ENCODE results near the gene HTR6. TPM values are rescaled to one million over a fixed set of nuclear protein-coding genes. Genes with fewer than 3 reads are reported as not detected.

HTR6 gene
- total RNA-seq, 2 experiments from 2014 or later, result not detected

DNA sequence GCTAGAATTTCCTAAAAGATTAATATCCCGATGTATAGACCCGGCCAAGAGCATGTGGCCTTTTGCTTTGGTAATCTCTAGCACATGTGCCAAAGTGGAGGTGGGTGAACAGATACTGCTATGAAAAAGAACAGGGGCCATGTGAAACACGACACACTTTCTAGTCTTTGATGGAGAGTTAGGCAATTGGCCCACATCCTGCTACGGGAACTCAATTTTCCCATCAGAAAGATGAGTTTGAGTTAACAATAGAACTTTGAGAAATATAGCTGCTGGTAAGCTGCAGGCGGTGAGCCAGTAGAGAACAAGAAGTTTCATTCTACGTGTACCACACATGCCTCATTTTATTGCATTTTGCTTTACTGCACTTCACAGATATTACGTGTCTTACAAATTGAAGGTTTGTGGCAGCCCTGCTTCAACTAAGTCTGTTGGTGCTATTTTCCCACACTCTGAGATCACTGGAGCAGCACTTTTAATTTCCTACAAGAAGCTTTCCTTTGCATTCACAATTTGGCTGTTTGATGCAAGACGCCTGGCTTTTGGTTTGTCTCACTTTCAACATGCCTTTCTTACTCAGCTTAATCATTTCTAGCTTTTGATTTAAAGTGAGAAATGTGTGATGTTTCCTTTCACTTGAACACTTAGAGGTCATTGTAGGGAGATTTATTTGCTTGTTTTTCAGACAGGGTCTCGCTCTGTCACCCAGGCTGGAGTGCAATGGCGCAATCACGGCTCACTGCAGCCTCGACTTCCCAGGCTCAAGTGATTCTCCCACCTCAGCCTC, 46.3 kb downstream of the HTR6 start:
- DNase-seq (ENCODE audit: low spot score), result no peak
- H2AFZ ChIP-seq (ENCODE audit: low read length), result no peak overlapping the region
- TF ChIP-seq, protein P1, sequence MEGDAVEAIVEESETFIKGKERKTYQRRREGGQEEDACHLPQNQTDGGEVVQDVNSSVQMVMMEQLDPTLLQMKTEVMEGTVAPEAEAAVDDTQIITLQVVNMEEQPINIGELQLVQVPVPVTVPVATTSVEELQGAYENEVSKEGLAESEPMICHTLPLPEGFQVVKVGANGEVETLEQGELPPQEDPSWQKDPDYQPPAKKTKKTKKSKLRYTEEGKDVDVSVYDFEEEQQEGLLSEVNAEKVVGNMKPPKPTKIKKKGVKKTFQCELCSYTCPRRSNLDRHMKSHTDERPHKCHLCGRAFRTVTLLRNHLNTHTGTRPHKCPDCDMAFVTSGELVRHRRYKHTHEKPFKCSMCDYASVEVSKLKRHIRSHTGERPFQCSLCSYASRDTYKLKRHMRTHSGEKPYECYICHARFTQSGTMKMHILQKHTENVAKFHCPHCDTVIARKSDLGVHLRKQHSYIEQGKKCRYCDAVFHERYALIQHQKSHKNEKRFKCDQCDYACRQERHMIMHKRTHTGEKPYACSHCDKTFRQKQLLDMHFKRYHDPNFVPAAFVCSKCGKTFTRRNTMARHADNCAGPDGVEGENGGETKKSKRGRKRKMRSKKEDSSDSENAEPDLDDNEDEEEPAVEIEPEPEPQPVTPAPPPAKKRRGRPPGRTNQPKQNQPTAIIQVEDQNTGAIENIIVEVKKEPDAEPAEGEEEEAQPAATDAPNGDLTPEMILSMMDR (conservative IDR thresholded peaks at IDR 0.05; ENCODE audit: low read length), result no peak
- TF ChIP-seq EZH2phosphoT487 (IDR thresholded peaks at IDR 0.05; ENCODE audit: borderline replicate concordance, low read depth, low read length), result no peak
- no peaks in the 10 kb centered on the region for H3K9me2 ChIP-seq (ENCODE audit: insufficient read depth, low read length)
- intact Hi-C loops (cut with micrococcal nuclease; ENCODE audit: unreplicated experiment), result no loop called here
- no peak overlapping the region for H3K4me3 ChIP-seq (ENCODE audit: low read depth, low read length, poor library complexity, severe bottlenecking)
- H3K36me3 ChIP-seq (ENCODE audit: insufficient read depth, low read length), result no peaks in the 10 kb centered on the region
- H3K79me2 ChIP-seq (ENCODE audit: insufficient read depth, low read depth, low read length), result no peaks in the 10 kb centered on the region
- no peak overlapping the region for H3K27ac ChIP-seq (ENCODE audit: low read depth, low read length, poor library complexity, severe bottlenecking)
- CTCF ChIA-PET (ENCODE audit: unreplicated experiment), result no interaction called here
- no peaks in the 10 kb centered on the region for H3K4me1 ChIP-seq (ENCODE audit: insufficient read depth, low read length, poor library complexity, severe bottlenecking)
- H3K4me2 ChIP-seq (ENCODE audit: low read length), result no peak overlapping the region
- POLR2A ChIA-PET, result no interaction called here
- H3K9me3 ChIP-seq (ENCODE audit: low read length), result no peaks in the 10 kb centered on the region
- no TSS peak for BruUV-seq (replicated peaks)
- H4K20me1 ChIP-seq (ENCODE audit: insufficient read depth, low read length), result no peaks in the 10 kb centered on the region

DNA sequence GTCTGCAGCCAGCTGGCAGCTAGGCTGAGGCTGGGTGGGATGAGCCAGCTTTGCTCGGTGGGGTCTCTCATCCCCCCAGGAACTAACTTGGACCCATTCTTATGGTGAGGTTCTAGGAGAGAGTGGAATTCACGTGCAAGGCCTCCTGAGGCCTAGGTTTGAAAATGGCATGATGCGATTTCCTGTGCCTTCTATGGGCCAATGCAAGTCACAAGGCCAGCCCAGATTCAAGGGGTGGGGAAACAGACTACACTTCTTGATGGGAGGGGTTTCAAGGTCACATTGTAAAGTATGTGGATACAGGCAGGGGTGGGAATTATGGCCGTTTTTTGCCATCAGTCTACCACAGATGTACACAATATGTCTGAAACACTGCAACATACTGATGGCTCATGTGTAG, 48.3 kb downstream of the HTR6 start:
- BruUV-seq (replicated peaks), result no TSS peak
- intact Hi-C loops (cut with micrococcal nuclease; ENCODE audit: unreplicated experiment), result no loop called here
- H3K36me3 ChIP-seq (ENCODE audit: insufficient read depth, low read length), result no peaks in the 10 kb centered on the region
- H3K9me2 ChIP-seq (ENCODE audit: insufficient read depth, low read length), result no peaks in the 10 kb centered on the region
- no peaks in the 10 kb centered on the region for H3K4me1 ChIP-seq (ENCODE audit: insufficient read depth, low read length, poor library complexity, severe bottlenecking)
- H3K79me2 ChIP-seq (ENCODE audit: insufficient read depth, low read depth, low read length), result no peaks in the 10 kb centered on the region
- TF ChIP-seq, protein P1 (conservative IDR thresholded peaks at IDR 0.05; ENCODE audit: low read length), result no peak
- no peak for TF ChIP-seq EZH2phosphoT487 (IDR thresholded peaks at IDR 0.05; ENCODE audit: borderline replicate concordance, low read depth, low read length)
- H3K4me2 ChIP-seq (ENCODE audit: low read length), result no peak overlapping the region
- H2AFZ ChIP-seq (ENCODE audit: low read length), result no peak overlapping the region
- H4K20me1 ChIP-seq (ENCODE audit: insufficient read depth, low read length), result no peaks in the 10 kb centered on the region
- no peak for DNase-seq (ENCODE audit: low spot score)
- ChIA-PET CTCF (ENCODE audit: unreplicated experiment) (no interaction called here), POLR2A (no interaction called here)
- no peaks in the 10 kb centered on the region for H3K9me3 ChIP-seq (ENCODE audit: low read length)
- H3K27ac ChIP-seq (ENCODE audit: low read depth, low read length, poor library complexity, severe bottlenecking), result no peak overlapping the region
- no peak overlapping the region for H3K4me3 ChIP-seq (ENCODE audit: low read depth, low read length, poor library complexity, severe bottlenecking)

All from OCI-LY7 (cell line).